Fibroblast of peridontal ligament (primary cell): ENCODE measurements around the gene SRPRB.

Source experiments
- DNase-seq: peaks from one replicate; pipeline ENCODE4 v3.0.0-alpha.2; 2010; ENCODE audit errors: extremely low read depth

Gene SRPRB

DNA sequence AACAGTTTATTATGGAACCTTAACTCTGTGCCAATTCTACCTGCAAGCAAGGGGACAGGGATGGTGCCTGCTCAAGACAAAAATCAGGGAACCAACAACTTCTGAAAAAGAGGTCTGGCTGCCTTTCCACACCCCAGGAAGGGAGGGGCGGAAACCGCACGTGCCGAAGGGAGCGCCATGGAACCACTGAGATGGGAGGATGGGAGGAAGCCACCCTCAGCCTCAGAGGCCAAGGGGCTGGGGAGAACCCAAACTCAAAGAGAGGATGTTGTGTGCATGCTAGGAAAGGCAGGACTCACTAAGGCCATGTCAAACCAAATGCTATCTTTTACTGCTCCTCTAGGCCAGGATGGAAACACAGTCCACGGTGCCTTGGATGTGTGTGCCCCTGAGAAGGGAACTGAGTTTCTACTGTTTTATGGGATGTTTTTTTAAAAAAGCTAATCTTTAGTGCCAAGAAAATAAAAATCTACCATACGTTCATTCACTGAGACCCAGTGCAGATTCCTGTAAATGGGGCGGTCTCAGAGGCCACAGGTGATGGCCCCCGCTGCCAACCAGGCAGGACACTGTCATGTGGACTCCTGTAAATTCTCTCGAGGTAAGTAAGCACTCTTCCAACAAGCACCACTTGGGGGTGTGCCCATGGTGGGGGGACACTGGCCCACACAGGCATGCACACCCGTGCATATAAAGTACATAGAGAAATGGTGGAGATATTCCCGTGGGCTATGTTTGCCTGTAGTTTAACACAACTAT is 20.5 kb downstream of the SRPRB start:
- no peak for DNase-seq

DNA sequence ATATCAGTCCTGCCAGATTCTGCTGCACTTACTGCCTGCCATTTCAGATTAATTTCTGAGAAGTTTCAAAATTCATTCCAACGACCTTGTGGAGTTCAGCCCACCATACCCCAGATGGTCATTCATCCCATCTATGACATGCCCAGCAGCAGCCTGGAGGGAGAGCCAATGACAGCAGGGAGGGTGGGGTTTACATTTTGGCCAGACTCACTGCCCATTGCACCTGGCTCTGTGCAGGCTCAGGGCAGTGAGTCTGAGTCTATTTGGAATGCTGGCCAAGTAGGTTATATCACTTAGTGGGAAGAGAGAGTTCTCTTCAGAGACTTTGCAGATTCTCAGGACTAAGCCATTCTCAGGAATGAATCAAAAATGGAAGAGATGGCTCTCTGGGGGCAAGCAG is 21.5 kb downstream of the SRPRB start:
- DNase-seq: no peak

DNA sequence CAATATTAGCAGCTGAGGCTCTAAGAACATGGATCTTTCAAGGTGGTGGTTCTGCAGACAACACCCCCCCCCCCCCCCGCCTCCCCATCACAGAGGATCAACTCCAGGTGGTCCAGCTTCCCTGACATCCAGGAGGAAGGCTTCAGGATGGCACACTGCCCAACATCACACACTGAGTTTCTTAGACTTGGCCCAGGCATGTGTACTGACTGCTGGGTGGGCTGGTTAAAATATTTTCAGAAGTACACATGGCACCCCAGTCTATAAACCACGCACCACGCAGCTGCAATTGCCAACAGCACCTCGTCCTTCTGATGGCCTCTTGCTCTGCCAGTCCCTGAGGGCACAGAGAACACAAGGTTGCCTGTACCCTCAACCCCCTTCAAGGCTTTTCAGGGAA is 22.1 kb downstream of the SRPRB start:
- no peak for DNase-seq

DNA sequence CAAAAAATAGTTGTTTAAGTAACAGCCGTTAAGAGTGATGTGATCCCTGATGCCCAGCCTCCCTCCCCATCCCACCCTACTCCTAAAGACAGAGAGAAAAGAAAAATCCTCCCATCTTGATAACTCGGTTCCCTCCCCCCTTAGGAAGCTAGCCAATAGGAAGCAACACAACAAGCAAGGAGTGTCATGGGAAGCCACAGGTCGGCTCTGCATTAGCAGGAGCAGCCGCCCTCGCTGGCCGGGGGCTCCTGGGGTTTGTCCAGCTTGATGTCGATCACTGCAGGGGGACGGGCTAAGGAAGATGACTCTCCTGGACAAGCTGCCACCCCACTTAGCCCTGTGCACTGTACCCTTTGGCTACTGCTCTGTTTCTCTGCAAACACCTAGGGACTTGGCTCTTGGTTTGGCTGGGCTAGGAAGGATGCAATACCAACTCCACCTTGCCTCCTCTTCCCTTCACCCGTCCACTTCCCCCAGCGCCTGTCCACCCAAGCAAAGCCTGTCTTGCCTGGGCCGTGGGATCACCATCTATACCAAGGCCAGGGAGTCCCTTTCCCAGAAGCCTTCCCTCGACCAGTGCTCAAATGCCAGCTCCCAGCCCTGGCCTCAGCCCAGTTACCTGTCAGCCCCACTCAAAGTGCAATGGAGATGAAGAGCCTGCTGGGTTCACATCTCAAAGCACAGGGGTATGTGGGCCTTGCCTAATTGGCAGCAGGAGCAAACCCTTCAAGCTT is 23.1 kb downstream of the SRPRB start:
- DNase-seq: no peak

DNA sequence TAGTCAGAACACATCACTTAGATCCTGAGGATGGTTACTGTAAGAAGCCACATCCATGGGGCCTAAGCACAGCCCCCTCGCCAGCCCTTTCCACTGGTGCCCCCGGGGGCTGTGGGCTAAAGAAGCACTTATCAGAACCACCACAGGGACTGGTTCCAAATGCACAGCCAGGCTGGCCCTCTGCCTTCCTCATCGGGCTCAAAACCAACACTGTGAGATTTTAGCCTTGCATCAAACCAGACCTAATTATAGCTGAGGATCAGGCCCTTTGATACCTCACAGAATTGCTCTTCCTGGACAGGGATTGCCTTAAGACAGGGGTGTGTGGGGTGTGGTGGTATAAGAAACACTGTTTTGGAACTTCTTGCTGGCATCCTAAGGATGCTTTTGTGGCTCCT is 23.7 kb downstream of the SRPRB start:
- no peak for DNase-seq

DNA sequence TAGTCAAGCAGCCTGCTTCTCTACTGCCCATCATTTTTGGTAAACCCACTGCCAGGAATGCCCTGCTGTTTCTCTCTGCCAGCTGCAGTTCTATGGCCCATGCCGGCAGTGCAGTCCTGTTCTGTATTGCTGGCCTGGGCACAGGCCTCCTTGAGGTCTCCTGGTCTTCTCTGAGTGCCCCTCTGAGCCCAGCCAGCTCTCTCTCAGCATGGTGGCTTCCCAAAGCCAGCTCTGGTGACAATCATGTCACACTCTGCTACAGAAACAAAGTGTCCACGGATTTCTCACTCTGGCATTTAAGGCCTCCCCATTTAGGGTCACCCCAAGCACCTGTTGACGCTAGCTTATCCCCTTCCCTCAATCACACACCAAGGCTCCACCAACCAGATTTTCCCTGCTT is 24.5 kb downstream of the SRPRB start:
- DNase-seq: no peak

DNA sequence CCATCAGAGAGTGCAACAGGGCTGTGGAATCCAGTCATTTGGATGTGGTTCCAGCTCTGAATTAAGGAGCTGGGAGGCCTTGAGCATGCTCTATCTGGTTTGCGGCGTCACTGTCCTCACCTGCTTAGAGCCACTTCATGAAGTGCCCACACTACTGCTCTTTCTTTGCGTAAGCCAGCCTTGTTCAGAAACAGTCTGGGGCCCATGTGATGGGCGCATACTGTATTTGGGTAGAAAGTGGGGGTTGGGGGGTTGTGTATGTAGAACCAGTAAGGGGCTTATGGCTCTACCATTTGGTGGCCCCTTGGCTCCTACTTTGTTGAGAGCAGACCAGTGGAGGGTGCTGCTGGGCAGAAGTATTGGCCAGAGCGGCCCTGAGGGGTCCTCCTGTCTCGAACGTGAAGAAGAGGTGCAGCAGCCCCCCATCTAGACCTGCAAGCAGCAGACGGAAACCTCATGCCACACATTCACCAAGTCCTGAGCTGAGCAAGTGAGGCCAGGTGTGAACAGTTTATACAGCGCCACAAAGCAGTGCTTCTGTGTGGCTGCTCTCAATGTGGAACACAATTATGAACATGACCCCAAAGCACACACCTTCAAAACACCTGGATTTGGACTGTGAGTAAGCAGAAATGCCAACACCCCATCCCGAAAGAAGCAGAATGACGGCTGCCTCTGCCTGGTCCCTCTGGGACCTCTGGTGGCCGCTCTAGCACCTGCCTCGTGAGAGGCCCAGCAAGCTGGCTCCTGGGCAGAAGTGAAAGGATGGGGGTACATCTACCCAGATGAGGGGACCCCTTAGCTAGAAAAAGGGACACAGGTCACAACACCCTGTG is 26.6 kb downstream of the SRPRB start:
- DNase-seq: no peak

DNA sequence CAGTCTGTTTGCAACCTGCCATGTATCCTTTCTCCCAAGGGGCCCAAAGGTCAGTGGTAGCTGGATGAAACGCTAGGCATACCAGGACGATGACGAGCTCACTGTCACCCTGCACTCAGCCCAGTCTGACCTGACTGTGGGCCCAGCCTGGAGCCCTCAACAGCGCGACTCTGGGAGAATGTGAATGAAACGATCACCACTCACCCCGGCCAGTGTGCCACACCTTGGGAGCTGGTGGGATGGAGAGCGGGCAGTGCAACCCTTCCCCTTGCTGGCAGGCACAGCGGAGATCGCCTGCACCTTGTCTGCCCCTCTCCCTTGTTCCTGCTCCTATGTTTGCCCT is 27.2 kb downstream of the SRPRB start:
- DNase-seq: no peak

DNA sequence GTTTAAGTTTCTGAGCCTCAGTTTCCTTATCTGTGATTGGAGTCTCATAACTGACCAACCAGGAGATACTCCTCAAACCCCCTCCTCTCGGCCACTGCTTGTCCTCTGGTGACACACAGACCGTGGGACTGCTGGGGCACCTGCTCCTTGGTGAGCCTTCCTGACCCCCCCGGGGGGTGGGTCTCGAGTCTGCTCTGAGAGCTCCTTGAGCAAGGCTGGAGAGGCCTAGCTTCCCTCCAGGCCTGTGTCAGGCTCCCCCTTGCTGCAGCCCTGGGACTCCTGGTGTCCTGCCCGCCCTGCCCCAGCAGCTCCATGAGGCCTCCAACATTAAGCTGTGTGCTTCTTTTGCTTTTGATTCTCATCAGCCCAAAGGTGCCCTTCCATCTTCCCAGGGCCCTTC is 27.7 kb downstream of the SRPRB start:
- DNase-seq: no peak

DNA sequence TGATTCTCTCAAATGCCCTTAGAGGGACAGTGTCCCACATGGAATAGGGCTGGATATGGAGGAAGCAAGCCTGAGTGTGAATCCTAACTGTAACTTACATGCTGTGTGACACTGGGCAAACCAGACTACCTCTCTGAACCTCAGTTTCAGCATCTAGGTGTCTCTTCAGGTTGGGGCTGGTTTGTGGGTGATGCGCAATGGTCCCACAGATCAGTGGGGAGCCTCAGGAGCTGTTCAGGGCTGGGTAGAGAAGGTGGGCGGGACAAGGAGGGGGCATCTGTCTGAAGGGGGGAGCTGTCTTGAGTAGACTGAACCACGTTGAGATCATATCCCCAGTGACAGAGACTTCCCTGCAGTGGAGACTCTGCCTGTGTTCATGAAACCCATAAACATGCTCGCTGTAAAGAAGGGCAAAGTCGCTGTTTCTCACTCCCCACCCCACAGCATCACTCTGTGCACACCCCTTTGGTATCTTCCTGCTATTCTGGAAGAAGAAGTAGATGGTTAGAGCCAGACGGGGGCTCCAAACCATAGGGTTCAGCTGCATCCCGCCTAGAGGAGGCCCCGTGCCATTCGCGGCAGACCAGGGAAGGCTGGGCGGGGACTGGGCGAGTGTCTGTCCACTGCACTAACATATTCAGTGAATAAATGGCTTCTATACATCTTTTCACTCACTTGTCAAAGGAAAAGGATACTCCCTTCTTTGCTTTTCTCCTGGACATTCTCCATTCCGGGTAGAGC is 28.4 kb downstream of the SRPRB start:
- DNase-seq: no peak

DNA sequence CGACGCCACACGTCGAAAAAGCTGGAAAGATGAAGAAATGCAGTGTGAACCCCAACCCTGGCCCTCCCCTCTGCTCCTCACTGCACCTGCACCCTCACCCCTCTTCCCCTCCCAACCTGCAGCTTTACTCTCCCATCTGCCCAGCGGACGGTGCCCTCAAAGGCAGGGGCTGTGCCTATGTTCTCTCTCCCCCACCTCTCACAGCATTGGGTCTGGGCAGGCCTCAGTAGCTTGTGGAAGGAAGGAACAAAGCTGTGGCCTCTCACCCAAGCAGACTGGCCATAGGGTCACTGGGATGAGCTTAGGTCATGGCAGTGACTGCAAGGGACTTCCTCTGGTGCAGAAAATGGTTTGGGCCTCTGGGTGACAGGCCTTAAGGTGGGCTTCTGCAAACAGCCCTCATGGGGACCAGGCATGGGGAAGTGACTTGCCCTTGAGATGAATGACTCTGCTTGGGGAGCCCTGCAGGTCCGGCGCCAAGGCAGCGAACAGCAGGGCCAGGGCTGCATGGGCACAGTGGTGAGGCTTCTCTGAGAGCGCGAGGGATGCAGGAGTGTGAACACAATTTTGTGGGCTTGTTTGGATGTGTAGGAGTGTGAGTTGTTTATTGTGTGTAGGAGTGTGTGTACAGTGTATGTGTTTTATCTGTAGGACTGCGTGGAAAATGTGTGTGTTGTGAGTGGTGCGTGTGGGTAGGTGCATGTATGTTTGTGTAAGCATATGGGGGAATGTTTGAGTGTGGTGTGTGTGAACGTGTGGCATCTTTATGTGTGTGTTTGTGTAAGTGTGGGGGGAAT is 29.2 kb downstream of the SRPRB start:
- DNase-seq: no peak

DNA sequence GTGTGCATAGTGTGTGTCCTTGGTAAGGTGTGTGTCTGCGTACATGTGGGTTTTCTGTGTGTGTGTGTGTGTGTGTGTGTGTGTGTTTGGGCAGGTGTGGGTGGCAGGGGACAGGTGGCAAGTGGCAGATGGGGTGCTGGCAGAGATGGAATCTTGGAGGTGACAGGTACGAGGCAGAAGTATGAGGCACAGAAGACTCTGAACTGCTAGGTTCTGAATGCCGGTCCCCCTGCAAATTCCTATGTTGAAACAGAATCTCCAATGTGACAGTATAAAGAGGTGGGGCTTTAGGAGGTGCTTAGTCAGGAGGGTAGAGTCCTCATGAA is 29.8 kb downstream of the SRPRB start:
- DNase-seq: no peak

DNA sequence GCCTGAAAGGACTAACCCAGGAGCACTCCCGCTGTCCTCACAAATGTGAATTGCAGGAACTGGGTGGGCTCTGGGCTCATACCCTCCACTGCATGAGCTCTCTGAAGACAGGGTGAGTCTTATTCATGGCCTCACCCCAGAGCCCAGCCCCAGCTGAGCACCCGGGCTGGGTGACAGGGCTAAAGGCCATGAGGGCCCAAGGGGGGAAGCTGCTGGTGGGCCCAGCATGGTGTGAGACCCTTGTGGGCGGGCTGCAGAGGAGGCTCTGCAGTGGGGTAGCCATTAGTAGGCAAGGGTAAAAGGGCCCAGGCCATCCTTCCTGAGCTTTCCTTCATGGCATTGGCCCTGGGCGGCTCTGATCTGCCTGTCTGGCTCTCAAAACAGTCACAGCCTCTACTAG is 30.3 kb downstream of the SRPRB start:
- no peak for DNase-seq

DNA sequence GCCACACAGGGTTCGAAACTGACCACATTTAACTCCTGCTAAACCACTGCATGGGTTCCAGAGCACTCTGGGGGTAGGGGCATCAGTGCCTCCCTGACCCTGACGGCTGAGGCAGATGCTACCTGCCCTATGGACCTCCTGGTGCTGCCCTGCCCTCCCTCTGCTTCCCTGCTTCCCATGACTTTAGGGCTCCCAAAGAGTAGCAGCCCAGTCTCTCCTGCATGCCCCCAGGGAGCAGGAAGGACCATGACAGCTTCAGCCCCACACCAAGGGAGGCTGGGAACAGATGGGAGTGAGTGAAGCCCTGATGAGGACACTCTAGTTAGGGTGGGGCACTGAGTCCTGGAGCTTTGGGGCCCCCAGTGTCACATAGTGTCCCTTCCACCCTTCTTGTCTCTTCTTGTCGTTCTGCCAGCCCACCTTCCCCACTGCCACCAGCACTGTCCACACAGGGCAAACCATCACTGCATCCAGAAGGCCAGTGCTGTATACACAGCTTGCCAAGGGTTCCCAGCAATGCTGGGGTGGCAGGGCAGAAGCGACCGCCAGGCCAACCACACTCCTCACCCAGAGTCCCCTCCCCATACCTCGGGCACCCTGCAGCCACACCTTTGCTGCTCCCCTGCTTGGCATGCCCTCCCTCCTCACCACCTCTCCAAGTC is 31.0 kb downstream of the SRPRB start:
- no peak for DNase-seq

DNA sequence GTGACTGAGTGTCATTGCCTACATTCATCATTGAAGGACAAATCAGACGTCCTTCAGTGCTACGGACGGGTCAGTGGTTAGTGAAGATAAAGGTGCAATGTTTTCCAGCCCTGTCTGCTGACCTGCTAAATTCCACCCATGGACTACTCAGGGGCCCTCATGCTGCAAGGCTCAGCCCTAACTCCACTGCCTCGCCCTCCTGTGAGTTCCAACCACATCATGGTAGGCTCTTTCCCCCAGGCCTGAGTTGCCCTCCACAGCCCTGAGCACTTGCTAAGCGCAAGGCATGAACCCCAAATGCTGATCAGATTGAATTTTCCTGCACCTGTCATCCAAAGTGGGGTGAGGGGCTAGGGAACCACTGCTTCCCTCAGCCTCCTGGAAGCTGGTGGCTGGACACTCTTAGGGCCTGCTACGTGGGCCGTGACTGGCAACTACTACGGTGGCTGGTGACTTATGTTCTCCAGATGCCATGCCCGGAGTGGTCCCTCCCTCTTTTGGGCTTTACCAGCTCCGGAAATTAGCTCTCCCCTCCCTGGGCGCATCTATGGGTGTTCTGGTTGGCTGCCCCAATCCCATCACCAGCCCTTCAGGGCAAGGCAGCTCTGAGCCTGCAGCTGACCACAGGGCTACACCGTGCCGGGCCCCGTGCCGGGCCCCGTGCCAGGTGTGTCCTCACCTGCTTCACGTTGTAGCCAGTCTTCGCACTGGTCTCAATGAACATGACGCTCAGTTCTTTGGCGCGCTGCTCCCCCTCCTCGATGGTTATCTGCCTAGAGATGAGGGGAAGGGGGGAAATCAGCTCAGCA is 32.1 kb downstream of the SRPRB start:
- DNase-seq: no peak

DNA sequence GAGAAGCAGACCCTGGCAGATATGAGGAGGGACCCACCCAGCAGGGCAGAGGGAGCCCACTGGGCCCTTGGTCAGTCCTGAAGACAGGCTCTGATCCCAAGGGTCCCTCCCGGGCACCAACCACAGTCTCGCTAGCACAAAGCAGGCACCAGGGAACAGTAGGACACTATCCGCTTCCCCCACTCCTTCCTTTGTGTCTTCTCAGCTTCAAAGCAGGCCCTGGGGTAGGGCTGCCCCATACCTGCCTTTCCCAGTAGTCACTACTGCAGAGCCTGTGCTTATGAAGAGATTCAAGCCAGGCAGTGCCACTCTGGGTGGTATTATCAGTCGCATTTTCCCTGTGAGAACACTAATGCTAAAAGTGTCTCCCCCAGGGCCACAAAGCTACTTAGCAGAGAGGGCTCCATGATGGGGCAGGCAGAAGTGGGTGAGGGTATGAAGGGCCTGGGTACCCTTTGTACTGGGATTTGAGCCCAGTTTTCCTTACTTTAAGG is 32.7 kb downstream of the SRPRB start:
- no peak for DNase-seq

DNA sequence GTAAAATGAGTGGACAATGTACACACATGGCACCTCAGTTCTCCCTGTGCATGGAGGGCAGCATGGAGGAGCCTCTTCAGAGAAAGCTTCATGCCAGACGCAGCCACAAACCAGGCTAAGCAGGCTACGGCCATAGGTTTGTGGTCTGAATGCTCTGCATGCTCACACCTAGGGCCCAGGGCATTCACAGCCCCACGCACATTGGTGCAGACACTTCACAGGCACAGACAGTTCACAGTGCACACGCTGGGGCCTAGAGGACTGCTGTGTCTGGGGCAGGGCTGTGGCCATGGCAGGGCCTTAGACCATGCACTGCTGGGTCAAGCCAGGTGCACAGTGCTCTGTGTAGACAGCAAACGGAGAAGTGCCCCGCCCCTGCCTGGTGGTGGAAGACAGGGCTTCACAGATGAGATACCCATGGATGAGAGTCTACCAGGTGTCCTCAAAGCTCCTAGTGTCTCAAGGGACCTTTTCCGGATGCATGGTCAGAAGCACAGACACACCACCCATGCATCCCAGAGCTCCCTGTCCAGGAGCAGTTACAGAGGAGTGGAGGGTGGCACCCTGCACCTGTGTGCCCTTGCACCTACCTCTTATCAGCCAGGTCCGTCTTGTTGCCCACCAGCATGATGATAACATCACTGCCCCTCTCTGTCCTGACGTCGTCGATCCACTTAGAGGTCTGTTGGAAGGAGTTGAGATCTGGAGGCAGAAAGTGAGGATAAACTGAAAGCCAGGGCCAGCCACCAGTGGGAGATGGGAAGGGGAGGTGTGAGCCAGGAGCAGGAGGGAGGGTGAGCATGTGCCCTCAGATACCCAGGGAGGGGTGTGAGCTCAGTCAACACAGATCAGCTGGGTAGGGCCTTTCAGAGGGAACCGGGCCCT is 33.5 kb downstream of the SRPRB start:
- DNase-seq: no peak

DNA sequence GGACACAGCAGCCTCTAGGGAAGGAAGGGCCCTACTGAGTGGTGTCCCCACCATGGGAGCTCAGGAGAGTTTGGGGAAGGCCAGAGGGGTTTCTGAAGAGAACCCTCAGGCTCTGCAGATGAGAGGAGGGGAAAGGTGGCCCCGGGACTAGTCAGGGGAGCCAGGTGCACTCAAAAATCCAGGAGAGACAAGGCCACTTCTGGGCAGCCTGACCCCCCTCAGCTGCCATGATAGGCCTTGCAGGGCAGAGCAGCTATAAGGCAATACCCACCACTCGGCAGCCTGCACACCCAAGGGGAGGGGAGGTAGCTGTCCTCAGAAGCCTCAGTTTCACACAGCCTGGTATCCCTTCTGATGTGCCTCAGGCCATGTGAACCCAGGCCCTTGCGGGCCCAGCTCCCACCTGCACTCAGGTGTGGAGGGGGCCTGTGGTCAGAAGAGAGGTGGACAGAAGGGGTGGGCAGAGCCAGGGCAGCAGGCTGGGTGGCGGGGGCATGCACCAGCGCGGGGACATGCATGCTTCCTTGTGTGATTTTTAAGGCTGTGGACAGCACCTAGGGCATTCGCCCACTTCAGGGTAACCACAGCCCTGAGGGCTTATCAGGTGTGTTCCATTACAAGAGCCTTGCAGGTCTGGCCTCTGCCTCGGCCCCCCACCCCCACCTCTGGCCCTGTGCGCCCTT is 34.6 kb downstream of the SRPRB start:
- DNase-seq: no peak
